ENCODE results near the gene CYP26B1. TPM values are rescaled to one million over a fixed set of nuclear protein-coding genes. Genes with fewer than 3 reads are reported as not detected.

CYP26B1 gene
- total and polyA plus RNA-seq, 12 donors: 0.88 to 8.3 (median 4.7) TPM

GRCh38 chr2:72132981-72133720, 14.5 kb downstream of the CYP26B1 start:
- 95 to 97% methylated on average over 29 of the region's 29 CpGs for WGBS, 2 donors
- H3K36me3 ChIP-seq: peaks cover 0 to 10% (median 0%) of the 10 kb centered on the region in 9 donors
- intact Hi-C loops (cut with DNase I): loop anchor here in 1 of 10 donors (10.0 kb wide), 1 partner anchor 578 kb away; no protein-coding TSS in a partner anchor
- DNase-seq (no peak), ATAC-seq (no peak)
- peaks cover 7 to 13% (median 9%) of the 10 kb centered on the region in 9 donors for H3K4me1 ChIP-seq
- H3K9me3 ChIP-seq: no peaks in the 10 kb centered on the region
- no peak overlapping the region for H3K4me3 ChIP-seq
- H3K27me3 ChIP-seq: peaks cover 0 to 17% (median 2%) of the 10 kb centered on the region in 7 donors
- TF ChIP-seq CTCF (IDR thresholded peaks at IDR 0.05): no peak
- no peak overlapping the region for H3K27ac ChIP-seq

DNA sequence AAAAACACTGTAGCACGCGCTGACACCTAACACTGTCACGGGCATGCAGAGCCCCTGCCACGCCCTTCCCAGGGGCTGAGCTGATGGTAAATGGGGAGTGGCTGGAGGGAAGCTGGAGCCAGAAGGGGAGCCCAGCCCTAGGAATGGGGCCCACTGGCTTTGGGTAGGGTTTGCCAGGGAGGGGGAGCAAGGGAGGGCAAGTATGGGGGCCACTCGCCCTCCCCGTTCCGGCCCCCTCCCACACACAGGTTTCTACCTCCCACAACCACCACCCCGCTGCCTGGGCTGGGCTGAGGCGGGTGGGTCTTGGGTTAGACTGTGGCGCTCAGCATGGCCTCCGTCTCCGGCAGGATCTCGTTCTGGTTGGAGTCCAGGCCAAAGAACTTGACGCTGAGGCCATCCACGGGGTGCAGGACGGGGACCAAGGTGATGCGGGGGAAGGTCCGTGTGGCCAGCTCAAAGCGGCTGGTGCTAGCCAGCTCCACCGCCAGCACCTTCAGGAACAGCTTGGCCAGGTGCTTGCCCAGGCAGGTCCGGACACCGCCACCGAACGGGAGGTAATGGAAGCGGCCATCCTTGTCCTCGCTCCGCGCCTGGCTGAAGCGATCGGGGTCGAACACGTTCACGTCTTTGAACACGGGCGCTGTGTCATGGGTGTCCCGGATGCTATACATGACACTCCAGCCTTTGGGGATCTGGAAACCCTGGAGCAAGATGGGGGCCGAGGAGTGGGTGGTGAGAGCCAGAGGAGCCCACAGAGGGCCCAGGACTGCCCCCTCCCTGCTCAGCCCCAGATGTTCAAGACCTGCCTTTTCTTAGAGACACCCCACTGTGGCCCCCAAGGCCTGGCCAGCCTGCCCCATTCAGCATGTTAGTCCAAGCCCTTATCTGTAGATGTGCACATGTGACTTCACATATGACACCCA, 15.5 kb downstream of the CYP26B1 start:
- H3K36me3 ChIP-seq: peaks cover 0 to 10% (median 0%) of the 10 kb centered on the region in 9 donors
- H3K4me3 ChIP-seq: no peak overlapping the region
- ATAC-seq (no peak), DNase-seq (no peak)
- intact Hi-C loops (cut with DNase I): loop anchor here in 1 of 10 donors (10.0 kb wide), 1 partner anchor 577 kb away; no protein-coding TSS in a partner anchor
- H3K27ac ChIP-seq: no peak overlapping the region
- no peak for TF ChIP-seq CTCF (IDR thresholded peaks at IDR 0.05)
- 95 to 97% methylated on average over 37 of the region's 37 CpGs for WGBS, 2 donors
- H3K9me3 ChIP-seq: no peaks in the 10 kb centered on the region
- H3K27me3 ChIP-seq: peaks cover 0 to 25% (median 2%) of the 10 kb centered on the region in 7 donors
- H3K4me1 ChIP-seq: peaks cover 0 to 3% (median 0%) of the 10 kb centered on the region in 9 donors

DNA sequence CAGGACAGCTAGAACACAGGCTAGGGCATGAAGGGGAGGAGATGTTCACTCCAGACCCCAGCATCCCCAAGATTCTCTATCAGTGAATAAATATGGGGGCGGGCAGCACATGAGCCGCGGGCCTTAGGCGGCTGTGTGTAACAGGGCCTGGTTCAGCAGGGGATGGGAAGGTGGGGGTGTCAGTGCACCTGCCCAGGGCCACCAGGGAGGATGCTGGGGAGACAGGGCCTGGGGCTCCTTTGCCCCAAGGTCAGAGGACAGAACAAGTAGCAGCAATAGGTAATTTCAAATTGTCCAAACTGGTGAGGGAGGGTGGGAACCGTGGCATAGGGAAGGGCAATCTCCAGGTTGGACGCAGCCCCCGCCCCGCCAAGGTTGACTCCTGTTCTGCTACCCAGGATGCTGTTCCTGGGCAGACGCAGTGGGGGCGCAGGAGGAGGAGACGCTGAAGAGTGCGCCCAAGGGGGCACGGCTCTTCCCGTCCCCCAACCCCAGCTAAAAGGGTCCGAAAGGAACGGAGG, 16.2 kb downstream of the CYP26B1 start:
- Histone ChIP-seq H3K27me3 (peaks cover 0 to 25% (median 2%) of the 10 kb centered on the region in 7 donors), H3K9me3 (no peaks in the 10 kb centered on the region), H3K27ac (no peak overlapping the region), H3K4me1 (no peaks in the 10 kb centered on the region), H3K36me3 (peaks cover 0 to 10% (median 0%) of the 10 kb centered on the region in 9 donors), H3K4me3 (no peak overlapping the region)
- no peak for TF ChIP-seq CTCF (IDR thresholded peaks at IDR 0.05)
- 92 to 98% methylated on average over 16 of the region's 16 CpGs for WGBS, 2 donors
- intact Hi-C loops (cut with DNase I): loop anchor here in 1 of 10 donors (10.0 kb wide), 1 partner anchor 577 kb away; no protein-coding TSS in a partner anchor
- DNase-seq (no peak), ATAC-seq (no peak)

Data from heart right ventricle (tissue), 16 donors.